DND-41 (cell line): ENCODE results near the gene GMPS.
"Not testable (repeated sequence)": the region's sequence is repeated elsewhere in the genome, so short reads cannot be mapped to it uniquely, and the experiment has no call there.

Source experiments
- EZH2 ChIP-seq: IDR thresholded peaks from 3 replicates; pipeline ENCODE4 v1.6.1; 2012; ENCODE audit warnings: borderline replicate concordance, low read depth, mild to moderate bottlenecking, moderate library complexity, low read length, inconsistent platforms; ENCODE audit not compliant: severe bottlenecking
- TF ChIP-seq, protein P1 (sequence below): IDR thresholded peaks from 2 replicates; pipeline ENCODE4 v1.5.1; 2012; ENCODE audit warnings: borderline replicate concordance, low read length, moderate library complexity, mild to moderate bottlenecking; ENCODE audit not compliant: poor library complexity, severe bottlenecking; ENCODE audit errors: extremely low read depth

GRCh38 chr3:155828490-155829098 is 41.9 kb upstream of the GMPS start:
- TF ChIP-seq, protein P1, sequence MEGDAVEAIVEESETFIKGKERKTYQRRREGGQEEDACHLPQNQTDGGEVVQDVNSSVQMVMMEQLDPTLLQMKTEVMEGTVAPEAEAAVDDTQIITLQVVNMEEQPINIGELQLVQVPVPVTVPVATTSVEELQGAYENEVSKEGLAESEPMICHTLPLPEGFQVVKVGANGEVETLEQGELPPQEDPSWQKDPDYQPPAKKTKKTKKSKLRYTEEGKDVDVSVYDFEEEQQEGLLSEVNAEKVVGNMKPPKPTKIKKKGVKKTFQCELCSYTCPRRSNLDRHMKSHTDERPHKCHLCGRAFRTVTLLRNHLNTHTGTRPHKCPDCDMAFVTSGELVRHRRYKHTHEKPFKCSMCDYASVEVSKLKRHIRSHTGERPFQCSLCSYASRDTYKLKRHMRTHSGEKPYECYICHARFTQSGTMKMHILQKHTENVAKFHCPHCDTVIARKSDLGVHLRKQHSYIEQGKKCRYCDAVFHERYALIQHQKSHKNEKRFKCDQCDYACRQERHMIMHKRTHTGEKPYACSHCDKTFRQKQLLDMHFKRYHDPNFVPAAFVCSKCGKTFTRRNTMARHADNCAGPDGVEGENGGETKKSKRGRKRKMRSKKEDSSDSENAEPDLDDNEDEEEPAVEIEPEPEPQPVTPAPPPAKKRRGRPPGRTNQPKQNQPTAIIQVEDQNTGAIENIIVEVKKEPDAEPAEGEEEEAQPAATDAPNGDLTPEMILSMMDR, result not testable (repeated sequence)
- not testable (repeated sequence) for TF ChIP-seq EZH2
